CD4-positive, alpha-beta T cell treated with Interleukin-17A for 1 hour (primary cell): ENCODE results near the gene C3orf18.

Source experiments
- DNase-seq: peaks from one replicate; pipeline ENCODE4 v3.0.0-alpha.2; 2020

Gene C3orf18

DNA sequence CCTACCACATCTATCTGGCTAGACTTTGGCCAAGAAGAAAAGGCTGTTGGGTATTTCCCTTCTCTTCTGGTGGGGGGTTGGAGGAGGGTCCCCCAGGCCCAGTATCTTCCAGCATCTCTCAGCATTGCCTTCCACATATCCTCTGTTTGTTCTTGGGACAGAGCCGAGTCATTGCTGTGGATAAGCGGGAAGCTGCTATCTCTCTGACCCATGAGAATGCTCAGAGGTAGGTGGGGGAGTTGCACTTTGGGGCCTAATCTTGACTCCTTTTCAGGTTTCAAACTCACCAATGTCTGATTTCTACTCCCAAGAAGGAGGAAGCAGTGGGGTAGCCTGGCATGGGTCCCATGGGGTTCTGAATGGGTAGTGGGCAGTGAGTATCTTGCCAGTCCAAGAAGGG lies 9.8 kb upstream of the C3orf18 start:
- DNase-seq = no peak

DNA sequence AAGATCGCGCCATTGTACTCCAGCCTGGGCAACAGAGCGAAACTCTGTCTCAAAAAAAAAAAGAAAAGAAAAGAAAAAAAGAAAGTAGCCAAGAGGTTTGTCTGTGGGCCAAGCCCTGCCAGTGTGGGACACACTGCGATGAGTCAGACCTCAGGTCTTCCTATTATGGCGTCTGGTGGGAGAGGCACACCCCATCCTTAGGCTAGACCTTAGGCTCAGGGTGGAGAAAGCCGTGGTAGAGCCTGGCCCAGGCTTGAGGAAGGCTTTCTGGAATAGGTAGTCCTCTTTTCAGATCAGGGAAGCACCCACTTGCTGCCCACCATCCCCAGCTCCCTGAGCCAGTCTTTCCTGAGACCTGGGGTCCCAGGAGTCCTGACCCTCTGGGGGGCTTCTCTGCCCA lies 7.8 kb upstream of the C3orf18 start:
- DNase-seq = no peak

DNA sequence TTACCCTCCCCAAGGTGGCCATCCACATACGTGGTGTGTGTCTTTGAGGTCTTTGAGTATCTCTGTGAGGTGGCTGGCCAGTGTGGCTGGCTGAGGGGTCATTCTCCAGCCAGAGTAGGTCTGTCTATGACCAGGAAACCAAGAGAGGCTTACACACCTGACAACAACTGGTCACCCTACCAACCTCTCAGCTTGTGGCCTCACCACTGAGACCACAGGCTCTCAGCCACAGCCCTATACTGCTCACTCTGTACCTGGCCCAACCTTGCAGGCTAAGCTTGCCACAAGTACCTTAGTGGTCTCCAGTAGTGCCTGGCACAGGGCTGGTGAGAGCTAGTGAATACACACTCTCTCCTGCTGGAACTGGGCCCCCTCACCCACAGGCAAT lies 6.9 kb upstream of the C3orf18 start:
- DNase-seq = no peak

DNA sequence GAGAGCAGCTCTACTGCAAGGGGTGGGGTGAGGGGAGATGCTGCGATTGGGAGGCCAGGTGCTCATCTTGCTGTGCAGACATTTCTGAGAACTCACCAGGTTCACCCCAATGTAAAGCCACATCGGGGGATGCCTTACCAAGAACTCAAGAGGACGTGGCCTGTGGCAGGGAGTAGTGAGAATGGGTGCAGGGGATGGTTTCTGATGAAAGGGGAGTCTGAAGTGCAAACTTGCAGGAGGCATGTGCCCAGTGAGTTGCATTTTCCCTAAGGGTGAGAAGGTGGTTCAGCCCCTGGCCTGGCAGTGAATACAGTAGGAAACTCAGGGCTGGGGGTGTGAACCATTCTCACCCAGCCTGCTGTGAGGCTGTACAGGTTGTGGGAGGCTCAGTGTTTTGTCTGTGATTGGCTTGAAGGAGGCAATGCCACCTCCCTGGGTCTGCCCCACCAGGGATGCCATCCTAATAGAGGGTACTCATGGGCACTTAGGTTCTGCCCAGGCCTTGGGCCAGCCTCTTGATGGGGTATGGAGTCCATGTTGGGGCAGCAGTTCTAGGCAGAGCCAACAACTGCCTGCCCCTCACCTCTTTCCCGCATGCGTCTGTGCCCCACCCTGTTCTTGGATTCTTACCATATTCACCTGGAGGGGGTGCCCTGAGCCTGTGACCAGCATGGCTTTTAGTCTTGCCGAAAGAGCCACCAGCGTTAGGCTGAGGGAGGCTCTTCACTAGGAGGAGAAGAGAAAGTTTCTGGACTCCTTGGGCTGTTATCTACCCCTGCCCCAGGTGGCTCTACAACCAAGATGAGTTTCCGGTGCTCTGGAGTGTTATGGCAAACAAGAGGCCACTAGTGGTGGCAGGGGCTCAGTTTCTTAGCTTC lies 6.3 kb upstream of the C3orf18 start:
- DNase-seq = peak; percentile 72

DNA sequence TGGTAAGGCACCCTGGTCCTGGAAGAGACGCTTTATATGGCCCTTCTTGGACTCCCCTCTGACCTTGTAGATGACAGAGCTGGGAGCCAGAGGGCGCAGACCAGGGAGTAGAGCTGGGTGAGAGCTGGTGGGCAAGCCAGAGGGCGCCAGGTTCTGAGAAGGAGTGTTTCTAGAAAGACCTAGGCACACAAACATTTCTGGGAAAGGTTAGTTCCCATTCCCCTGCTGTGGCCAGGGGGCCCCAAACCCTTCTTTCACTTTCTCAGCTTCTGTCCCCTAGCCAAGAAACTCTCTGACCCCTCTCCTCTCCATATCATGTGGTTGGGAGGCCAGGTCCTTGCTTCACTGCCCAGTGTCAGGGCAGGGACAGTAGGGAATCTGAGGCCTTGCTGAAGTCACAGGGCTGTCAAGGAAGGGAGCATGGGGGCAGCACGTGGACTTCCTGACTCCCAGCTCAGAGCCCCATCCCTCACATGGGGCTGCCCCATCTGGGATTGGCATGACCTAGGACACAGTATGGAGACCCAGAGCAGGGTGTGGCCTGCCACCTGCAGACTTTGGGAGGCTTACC lies 5.3 kb upstream of the C3orf18 start:
- DNase-seq = no peak

DNA sequence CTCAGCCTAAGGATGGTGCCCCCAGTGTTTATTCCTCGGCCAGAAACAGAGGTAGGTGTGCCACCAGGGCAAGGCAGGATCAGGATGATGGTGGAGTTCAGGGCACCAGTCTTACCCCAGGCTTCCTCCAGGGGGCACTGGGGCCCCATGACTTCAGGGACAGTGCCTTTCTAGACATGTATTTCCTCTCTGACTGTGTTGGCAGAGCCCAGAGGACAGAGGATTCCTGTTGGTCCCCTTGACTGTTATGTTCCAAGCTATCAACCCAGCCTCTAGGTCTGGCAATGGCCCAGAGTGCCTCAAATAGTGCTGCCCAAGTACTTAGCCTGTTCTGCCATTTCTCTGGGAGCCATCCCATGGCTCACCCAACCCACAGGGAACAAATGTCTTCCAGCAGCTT lies 4.6 kb upstream of the C3orf18 start:
- DNase-seq = peak; percentile 88

DNA sequence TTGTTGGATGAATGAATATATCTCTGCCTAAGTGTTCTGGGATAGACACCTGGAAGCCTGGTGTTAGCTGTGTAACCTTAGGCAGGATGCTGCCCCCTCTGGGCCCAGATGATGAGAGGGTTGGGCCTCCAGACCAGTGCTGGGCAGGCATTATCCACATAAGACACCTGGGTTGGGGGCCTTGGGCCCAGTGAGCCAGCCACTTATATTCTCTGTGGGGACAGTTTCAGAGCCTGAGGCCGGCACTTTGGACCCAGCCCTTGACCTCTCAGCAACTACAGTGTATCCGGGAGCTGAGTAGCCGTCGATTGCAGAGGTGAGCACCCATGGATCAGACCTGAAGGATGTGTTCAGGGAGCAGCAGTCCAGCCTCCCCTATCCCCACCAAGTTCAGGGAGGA lies 3.9 kb upstream of the C3orf18 start:
- DNase-seq = no peak

DNA sequence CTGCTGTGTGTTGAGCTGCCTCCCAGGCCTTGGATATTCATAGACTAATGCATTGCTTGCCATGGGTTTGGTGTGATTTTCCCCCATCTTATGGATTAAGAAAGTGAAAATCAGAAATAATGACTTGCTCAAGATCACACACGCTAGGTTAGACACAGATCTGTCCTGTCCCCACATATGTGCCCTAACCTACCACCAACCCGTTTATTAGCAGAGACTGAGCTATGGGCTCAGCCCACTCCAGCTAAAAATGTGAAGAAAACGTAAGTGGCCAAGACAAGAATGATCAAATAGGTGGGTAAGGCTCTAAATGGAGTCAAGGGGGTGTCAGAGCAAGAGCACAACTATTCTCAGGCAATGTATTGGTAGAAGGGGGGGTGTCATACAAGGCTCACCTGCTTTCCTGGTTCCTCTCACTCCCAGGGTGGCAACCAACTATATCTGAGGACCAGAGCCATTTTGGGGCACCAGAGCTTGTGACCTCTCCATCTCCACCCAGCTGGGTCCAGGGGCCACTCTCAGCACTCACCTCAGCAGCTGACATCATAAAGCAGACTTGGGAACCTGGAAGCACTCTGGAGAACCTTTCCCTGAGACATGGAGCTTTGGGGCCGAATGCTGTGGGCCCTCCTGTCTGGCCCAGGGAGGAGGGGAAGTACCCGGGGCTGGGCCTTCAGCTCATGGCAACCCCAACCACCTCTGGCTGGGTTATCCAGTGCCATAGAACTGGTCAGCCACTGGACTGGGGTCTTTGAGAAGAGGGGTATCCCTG lies 3.1 kb upstream of the C3orf18 start:
- no peak for DNase-seq

DNA sequence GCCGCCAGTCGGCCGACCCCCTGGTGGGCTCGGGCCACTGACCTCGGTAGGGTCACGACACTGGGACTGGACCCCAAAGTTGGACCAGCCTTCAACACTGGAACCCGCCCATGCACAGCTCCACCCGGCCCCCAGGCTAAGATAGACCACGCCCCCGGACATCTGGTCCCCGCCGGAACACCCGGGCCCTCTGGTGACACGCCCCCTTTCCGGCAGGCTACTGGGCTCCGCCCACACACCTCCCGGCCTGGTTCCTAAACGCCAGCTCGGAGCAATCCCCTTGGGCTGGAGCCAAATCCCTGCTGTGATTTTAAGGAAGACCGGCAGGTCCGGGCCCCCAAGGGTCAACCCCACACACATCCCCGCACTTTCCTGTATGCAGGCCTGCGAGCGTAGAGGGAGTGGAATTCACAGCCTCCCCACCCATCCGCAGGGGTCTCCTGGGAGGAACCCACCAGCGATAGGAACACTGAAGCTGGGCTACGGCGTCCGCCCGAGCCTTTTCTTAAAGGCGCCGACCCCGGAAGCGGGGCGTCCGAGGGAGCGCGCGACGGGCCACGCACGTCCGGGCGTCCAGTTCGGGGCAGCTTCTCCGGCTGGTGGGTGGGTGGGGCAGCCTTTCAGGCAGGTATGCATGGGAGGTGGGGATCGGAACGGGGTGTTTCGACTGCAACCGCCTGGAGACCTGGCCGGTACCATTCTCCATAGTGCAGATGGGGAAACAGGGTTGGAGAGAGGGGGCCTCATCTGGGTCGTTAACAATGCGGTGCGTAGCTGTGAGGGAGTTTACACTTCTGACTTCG lies 1.6 kb upstream of the C3orf18 start, which contains the start of gene HEMK1:
Gene HEMK1, plus strand, starts transcription at position 576 of the 803 bp plus-strand sequence. CDS start 1,583 bp downstream, outside the sequence.
- DNase-seq = peak; percentile 94

DNA sequence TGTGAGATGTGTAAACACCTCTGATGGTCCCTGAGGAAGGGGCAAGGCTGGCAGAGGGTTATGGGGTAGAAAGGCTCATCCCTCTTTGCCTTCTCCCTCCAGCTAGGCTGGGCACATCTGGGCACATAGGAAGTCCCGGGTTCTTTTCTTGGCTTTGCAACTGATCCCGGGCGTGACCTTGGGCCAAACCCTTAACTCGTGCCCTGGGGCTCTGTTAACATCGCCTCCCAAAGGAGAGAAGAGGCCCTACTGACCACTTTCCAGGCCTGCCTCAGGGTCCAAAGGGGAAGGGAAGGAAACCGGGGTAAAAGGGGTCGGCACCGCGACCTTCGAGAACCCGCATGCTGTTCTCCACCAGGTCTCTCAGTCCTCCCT lies 549 bp downstream of the C3orf18 start:
- no peak for DNase-seq

DNA sequence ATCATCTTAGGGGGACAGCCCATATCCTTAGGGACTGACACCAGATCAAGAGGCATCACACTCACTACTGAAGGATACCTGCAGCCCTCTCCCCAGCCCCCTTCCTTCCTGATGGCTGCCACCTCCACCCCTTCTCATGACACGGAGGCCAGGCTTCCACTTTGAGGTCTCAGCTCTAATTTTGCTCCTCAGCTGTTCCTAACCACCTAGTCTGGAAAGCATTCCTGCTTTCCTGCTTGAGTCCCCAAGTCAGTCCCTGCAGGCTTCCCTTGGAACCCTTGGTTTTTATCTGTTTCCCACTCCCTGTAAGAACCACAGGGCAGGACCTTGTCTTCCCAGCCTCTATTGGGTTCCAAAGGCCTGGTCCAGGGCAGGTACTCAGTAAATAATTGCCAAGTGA lies 3.2 kb downstream of the C3orf18 start:
- no peak for DNase-seq

DNA sequence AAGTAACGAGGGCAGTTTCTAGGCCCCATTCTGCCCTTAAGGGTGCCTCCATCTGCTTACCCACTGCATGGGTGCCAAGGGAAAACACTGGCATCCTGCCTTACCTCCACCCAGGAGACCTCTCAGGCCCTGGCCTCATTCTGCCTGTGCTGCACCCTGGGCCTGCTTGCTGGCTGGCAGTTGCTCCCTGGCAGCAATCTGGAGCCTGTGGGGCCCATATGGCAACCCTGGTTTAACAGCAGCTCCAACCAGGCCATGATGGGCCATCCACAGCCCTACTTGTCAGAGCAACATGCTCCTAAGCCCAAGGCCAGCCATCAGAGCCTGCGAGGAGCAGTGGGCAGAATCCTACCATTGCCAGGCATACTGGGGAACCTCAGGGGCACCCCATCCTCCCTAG lies 3.7 kb downstream of the C3orf18 start:
- no peak for DNase-seq

DNA sequence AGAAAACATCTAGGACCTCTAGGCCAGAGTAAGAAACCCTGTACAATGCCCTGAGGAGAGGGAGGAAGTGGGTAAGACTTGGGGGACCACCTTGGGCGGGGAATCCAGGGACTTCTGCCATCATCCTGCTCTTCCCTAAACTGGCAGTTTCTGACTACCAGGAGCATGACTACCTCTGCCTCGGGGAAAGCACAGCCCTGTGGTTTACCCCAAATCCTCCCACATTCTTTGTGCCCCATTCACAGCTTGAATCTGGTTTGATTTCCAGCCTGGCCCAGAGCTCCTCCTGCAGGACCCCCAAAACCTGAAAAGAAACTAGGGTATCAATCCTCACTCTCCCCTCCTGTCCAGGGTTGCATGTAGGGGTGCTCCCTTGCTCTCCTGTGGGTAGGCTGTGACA lies 4.7 kb downstream of the C3orf18 start:
- no peak for DNase-seq

DNA sequence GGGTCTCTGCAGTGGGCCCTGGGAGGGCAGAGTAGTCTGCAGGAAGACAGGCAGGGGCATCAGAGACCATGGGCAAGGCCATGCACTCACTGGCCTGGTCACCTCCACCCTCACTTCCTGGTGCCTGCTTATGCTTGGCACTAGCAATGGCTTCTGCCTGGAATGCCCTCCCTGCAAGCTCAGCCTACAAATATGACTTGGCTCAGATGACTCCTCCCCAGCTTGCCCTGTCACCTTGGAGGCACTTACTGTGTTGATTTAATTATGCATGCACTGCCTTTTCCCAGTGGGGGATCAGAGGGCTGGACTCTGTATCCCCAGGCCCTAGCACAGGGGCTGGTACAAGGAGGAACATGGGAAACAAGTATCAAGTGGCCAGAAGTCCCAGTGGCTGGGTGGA lies 7.8 kb downstream of the C3orf18 start:
- no peak for DNase-seq

DNA sequence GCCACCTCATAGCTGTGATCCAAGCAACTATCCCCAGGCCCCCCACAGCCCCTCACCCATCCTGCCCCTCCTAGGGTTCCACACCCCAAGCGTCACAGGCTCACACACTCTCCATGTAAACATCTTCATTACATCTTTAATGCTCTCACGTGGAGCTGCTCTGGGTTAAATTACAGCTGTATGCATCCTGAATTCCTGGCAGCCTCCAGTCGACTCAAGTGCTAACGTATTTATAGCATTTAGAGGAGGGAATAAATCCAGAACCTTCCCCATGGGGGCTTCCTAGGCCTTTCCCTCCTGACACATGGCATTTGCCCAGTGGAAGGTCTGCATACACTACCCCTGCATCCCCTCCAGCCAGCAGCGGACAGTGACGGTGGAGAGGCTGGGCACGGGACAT lies 9.6 kb downstream of the C3orf18 start:
- DNase-seq = no peak

DNA sequence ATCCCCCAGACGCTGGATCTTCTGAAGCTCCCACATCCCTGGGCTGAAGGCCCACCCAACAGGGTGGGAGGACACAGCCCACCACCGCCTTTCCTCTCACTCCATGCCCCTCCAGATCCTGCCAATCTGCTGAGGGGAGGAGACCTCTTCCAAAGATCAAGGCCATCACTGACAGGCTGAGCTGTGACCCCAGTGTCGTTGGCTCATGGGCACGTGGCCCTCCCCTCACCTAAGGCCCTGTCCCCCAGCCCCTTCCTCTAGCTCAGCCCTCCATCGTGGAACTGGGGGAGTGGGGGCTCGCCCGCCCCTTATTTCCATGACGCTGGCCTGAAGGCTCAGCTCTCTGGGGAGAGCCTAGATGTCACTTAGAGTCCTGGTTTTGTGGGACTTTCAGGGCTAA lies 10.4 kb downstream of the C3orf18 start:
- no peak for DNase-seq

DNA sequence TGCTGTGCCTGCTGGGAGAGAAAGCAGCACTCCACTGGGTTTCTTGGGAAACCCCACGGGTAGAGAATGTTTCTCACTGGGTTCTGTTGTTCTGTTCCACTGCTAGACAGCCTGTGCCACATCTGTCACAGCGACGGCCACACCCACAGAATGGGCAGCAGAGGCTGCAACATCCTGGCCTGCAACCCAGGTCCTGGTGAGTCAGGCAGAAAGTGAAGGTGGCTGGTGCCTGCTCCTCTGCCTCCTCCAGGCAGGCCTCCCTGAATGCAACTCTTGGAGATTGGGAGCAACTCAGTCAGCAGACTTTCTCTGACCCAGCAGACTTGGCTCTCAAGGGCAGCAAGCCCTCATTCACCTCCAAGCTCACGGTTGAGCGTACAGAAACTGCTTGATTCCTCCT lies 13.0 kb downstream of the C3orf18 start:
- DNase-seq = no peak

DNA sequence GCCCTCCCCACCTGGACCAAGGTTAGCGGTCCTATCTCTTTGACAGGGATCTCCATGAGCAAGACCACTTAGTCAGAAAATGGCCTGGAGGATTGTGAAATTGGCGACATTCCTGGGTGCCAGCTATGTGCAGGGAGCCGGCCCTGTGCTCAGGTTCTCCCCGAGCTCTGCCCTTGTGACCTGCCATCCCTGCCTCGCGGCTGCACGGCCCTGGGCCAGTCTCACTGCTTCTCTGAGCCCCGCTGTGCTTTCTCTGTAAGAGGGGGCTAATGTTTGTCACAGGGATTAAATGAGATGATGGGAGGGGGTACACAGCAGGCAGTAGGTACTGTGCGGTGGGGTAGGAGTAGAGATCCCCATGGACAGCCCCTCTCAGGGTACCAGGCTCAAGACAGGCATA lies 14.9 kb downstream of the C3orf18 start:
- DNase-seq = no peak

DNA sequence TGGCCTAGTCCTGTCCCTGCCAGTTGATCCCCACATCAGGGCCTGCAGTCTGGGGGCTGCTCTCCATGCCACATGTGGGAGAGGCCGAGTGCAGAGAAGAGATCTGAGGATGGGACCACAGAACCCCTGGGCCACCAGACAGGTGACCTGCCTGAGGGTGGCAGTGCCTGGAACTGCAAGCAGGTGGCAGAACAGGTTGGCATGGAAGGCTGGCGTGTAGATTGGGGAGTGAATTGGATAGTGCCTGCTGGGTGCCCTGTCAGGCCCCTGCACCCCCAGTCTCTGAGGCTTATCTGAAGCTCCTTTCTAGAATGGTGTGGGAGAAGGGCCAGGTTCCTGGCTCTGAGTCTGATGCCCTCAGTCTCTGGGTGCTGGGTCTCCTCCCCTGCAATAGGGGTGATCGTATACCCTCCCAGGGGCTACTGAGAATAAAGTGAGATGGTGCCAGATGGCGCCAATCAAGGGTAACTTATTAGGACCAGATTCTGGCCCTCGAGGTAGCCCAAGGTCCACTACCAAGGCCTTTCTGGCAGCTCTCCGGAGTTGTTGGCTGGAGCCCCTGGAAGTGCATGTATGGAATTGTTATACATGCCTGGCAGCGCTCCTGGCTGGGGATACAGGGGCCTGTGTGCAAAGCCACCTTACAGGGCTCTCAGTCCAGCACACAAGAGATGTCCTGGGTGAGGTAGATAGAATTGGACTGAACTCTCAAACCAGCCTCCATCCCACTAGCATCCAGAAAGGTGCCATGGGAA lies 15.7 kb downstream of the C3orf18 start:
- no peak for DNase-seq

DNA sequence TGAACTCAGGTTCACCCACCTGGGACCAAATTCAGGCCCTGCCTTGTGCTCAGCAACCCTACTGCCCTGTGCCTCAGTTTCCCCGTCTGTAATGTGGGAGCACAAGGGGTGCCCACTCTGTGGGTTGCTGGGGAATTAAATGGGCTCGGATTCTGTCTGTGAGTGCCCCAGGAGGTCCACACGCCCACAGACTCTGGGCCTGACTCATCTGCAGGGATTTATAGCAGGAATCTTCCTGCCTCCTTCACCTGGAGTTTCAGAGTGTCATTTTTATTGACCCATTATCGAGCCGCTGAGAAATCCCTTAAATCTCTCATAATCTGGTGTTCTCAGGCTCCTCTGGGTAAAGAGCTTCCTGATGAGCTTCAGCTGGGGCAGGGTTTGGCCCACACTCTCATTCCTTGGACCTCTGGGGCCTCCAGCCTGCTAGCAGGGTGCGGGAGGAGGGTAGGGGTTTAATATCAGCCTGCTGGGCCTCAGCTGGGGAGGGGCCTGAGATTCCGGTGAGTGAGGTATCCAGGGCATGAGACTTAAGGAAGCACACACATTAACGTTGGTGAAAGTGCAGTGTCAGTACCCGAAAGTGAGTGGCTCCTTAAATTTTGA lies 16.4 kb downstream of the C3orf18 start:
- no peak for DNase-seq

DNA sequence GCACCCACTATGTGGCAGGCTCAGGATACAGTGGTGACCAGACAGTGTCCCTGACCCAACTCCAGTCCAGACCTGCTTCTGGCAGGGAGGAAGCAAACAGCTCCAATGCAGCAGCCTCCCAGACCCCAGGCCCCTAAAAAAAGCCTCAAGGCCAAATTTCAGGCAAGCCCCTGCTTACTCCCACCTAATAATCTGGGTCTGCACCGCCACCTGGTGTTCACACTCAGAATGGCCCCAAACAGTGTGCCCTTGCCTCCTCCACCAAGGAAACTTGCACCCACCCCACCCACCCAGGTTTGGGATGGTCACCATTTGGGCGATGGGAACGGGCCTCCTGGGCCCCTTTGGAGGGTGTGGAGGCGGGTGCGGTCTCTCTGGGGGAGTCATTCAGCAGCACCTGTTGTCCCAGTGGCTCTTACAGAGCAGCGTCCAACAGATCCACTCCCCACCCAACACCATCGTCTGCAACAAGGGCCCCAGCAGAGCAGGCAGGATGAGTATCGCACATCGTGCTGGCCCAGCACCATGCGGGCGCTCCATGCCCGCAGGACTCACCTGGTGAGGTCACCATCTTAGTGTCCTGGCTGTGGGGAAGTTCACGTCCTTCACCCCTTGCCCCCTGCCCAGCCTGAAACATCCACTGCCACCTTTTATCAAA lies 17.3 kb downstream of the C3orf18 start:
- peak; percentile 73 for DNase-seq
